ENCODE measurements around the gene LBX2.
A peak's percentile ranks its signal among the peaks of the same experiment; 100 is the strongest.

DNA sequence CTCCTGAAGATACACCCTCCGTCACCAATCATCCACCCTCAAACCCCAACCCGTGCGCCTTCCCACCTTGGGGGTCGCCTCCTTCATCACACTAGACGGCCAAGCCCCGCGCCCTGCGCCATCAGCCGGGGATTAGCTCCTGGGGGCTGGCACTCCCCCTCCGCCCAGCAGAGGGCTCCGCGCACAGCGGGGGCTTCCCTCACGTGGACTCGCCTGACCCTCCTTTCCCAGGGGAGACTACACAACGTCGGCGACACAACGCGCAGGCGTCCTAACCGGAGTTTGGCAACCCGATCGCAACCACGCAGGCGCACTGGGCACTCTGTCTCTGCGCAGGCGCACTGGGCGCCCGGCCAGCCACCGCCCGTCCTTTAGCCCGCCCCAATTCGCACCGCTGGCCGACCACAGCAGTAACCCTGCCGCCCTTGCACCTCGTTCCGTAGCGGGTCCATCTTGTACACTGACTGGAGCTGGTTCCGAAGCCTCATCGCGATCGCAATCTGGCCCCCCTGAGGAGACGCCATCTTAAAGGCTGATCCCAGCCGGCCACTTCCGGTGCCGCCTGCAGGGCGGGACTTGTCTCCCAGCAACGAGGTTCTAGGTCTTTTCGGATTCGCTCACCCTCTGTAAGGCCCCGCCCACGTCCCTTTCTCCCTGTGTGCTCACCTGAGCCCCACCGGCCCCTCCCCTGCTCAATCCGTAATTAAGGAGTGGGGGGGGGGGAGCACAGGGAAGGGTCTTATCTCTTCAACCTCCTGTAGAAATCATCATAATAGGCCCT lies 7.9 kb upstream of the LBX2 start, which contains the start of gene PCGF1:
- peak; percentile 69; the same call in 1 of the 2 replicates for TF ChIP-seq POLR2AphosphoS5 (IDR thresholded peaks at IDR 0.05; ENCODE audit: low read depth, low read length)
- TF ChIP-seq REST (IDR thresholded peaks at IDR 0.05; ENCODE audit: insufficient read depth in 1 of 2, low read depth in 2 of 2, low read length in 2 of 2) = no peak
- peak; percentile 78; the same call in 1 of the 2 replicates for TF ChIP-seq TAF1 (IDR thresholded peaks at IDR 0.05; ENCODE audit: borderline replicate concordance, insufficient read depth, low read length)
- TF ChIP-seq SIN3A (IDR thresholded peaks at IDR 0.05; ENCODE audit: borderline replicate concordance, insufficient read depth, low read length) = no peak

All from PFSK-1 (cell line).